H1 (cell line): Measurements from ENCODE around the gene CPSF4L. TPM values are rescaled to one million over a fixed set of nuclear protein-coding genes. Genes with fewer than 3 reads are reported as not detected.
A peak's percentile ranks its signal among the peaks of the same experiment; 100 is the strongest.

Source experiments
- CTCF ChIA-PET: fragments of 300-600 bp; sonication (Branson Sonifier 250); formaldehyde crosslinking; loops from one replicate; lab custom pipeline; 2021; ENCODE audit not compliant: partially characterized antibody; lab: Charles Lee
- POLR2A ChIA-PET: fragments of 300-600 bp; sonication (Branson Sonifier 250); formaldehyde crosslinking; loops from one replicate; lab custom pipeline; 2021; ENCODE audit warnings: inconsistent platforms; ENCODE audit not compliant: partially characterized antibody; lab: Charles Lee
- DNase-seq, 2 experiments: peaks; one replicate each; pipeline versions ENCODE4 v3.0.0 to v3.0.0-alpha.2; 2010 to 2022; ENCODE audit warnings: low spot score in 2 of 2, low read depth in 1 of 2, mixed read lengths in 1 of 2
- FAIRE-seq: peaks from 2 replicates; lab custom pipeline; 2011; peaks lifted over from hg19 to GRCh38; lab: Jason Lieb, UNC
- H2AFZ ChIP-seq: 2 replicates; pipeline ENCODE4 v1.8.1; 2012; ENCODE audit warnings: low read length, inconsistent platforms
- H2AK5ac ChIP-seq: 2 replicates; pipeline ENCODE4 v1.6.1; 2013; ENCODE audit warnings: low read depth, low read length
- H2BK120ac ChIP-seq: replicated peaks from 2 replicates; pipeline ENCODE3; 2013; ENCODE audit warnings: low read depth, low read length, inconsistent platforms
- H2BK12ac ChIP-seq: 2 replicates; pipeline ENCODE4 v1.6.1; 2013; ENCODE audit warnings: low read depth, low read length
- H2BK15ac ChIP-seq: 2 replicates; pipeline ENCODE4 v1.6.1; 2013; ENCODE audit warnings: low read length
- H2BK20ac ChIP-seq: 2 replicates; pipeline ENCODE4 v1.6.1; 2013; ENCODE audit warnings: low read length
- H2BK5ac ChIP-seq: 2 replicates; pipeline ENCODE4 v1.6.1; 2013; ENCODE audit warnings: low read depth, low read length
- H3K14ac ChIP-seq: 2 replicates; pipeline ENCODE4 v1.6.1; 2013; ENCODE audit warnings: inconsistent platforms; ENCODE audit not compliant: insufficient read length
- H3K18ac ChIP-seq: 2 replicates; pipeline ENCODE4 v1.6.1; 2013; ENCODE audit warnings: low read length; ENCODE audit errors: extremely low read depth
- H3K23ac ChIP-seq: 2 replicates; pipeline ENCODE4 v1.6.1; 2013; ENCODE audit warnings: inconsistent platforms; ENCODE audit not compliant: insufficient read length
- H3K23me2 ChIP-seq: 2 replicates; pipeline ENCODE4 v1.6.1; 2013; ENCODE audit warnings: low read depth, low read length
- H3K27ac ChIP-seq: 2 replicates; pipeline ENCODE4 v1.6.1; 2011; ENCODE audit warnings: low read depth, low read length, inconsistent platforms
- H3K27me3 ChIP-seq, 4 experiments: replicated peaks in 1 of 4; 1 replicate in 1 of 4; 2 replicates in 3 of 4; pipeline versions ENCODE4 v1.6.1 to v1.8.1; 2011 to 2013; ENCODE audit warnings: low read length in 3 of 4, mild to moderate bottlenecking in 3 of 4, inconsistent platforms in 2 of 4, mixed read lengths in 2 of 4, moderate library complexity in 1 of 4; ENCODE audit not compliant: control insufficient read depth in 3 of 4, insufficient read depth in 3 of 4; ENCODE audit errors: extremely low read depth in 1 of 4
- H3K36me3 ChIP-seq, 4 experiments: 2 replicates each; pipeline versions ENCODE4 v1.6.1 to v1.8.1; 2011 to 2013; ENCODE audit warnings: mild to moderate bottlenecking in 4 of 4, low read length in 3 of 4, moderate library complexity in 2 of 4, control low read depth in 1 of 4, inconsistent platforms in 1 of 4; ENCODE audit not compliant: insufficient read depth in 4 of 4, control insufficient read depth in 2 of 4
- H3K4ac ChIP-seq: replicated peaks from 2 replicates; pipeline ENCODE3; 2013; ENCODE audit warnings: low read length, low read depth, mixed read lengths, inconsistent platforms; ENCODE audit not compliant: insufficient read length
- H3K4me1 ChIP-seq, 4 experiments: replicated peaks in 1 of 4; 1 replicate in 1 of 4; 2 replicates in 3 of 4; pipeline versions ENCODE4 v1.6.1 to v1.8.1; 2011 to 2013; ENCODE audit warnings: low read length in 3 of 4, inconsistent platforms in 2 of 4, mixed read lengths in 1 of 4; ENCODE audit not compliant: insufficient read depth in 4 of 4, control insufficient read depth in 3 of 4
- H3K4me2 ChIP-seq, 2 experiments: 2 replicates each; pipeline versions ENCODE4 v1.6.1 to v1.8.1; 2011 to 2013; ENCODE audit warnings: low read depth in 2 of 2, low read length in 2 of 2, control low read depth in 1 of 2, inconsistent platforms in 1 of 2, mild to moderate bottlenecking in 1 of 2; ENCODE audit not compliant: insufficient read depth in 1 of 2
- H3K4me3 ChIP-seq, 4 experiments: fragments of 200-600, 300-600 bp in 1 of 4; sonication (generic), shearing (Covaris generic), sonication (Bioruptor Twin) in 1 of 4; 2 replicates each; pipeline versions ENCODE4 v1.5.1 to v1.8.1; 2011 to 2016; ENCODE audit warnings: low read length in 4 of 4, low read depth in 3 of 4, control low read depth in 2 of 4, inconsistent platforms in 2 of 4, mild to moderate bottlenecking in 2 of 4, mixed read lengths in 1 of 4, moderate library complexity in 1 of 4; ENCODE audit not compliant: insufficient read depth in 2 of 4; ENCODE audit errors: extremely low read depth in 1 of 4
- H3K56ac ChIP-seq: replicated peaks from 2 replicates; pipeline ENCODE3; 2013; ENCODE audit warnings: low read depth, mild to moderate bottlenecking, mixed read lengths, low read length, inconsistent platforms; ENCODE audit not compliant: insufficient read length
- H3K79me1 ChIP-seq: 2 replicates; pipeline ENCODE4 v1.6.1; 2013; ENCODE audit warnings: low read depth, low read length, control low read depth
- H3K79me2 ChIP-seq, 2 experiments: 2 replicates each; pipeline versions ENCODE4 v1.6.1 to v1.8.1; 2012 to 2013; ENCODE audit warnings: low read length in 2 of 2, mild to moderate bottlenecking in 2 of 2, inconsistent platforms in 1 of 2; ENCODE audit not compliant: insufficient read depth in 2 of 2, control insufficient read depth in 1 of 2
- H3K9ac ChIP-seq, 4 experiments: replicated peaks in 1 of 4; 1 replicate in 1 of 4; 2 replicates in 3 of 4; pipeline versions ENCODE4 v1.6.1 to v1.8.1; 2011 to 2013; ENCODE audit warnings: low read depth in 3 of 4, low read length in 3 of 4, control low read depth in 2 of 4, mild to moderate bottlenecking in 2 of 4, moderate library complexity in 2 of 4, inconsistent platforms in 1 of 4; ENCODE audit errors: extremely low read depth in 1 of 4
- H3K9me3 ChIP-seq, 2 experiments: 2 replicates each; pipeline versions ENCODE4 v1.6.1 to v1.8.1; 2012 to 2013; ENCODE audit warnings: mild to moderate bottlenecking in 2 of 2, moderate library complexity in 2 of 2, control low read depth in 1 of 2, inconsistent platforms in 1 of 2, low read depth in 1 of 2, low read length in 1 of 2, mixed read lengths in 1 of 2; ENCODE audit not compliant: insufficient read depth in 2 of 2
- H4K20me1 ChIP-seq, 2 experiments: replicated peaks in 1 of 2; 2 replicates each; pipeline versions ENCODE3 to v1.8.1; 2011 to 2013; ENCODE audit warnings: inconsistent platforms in 2 of 2, low read length in 2 of 2, mild to moderate bottlenecking in 1 of 2; ENCODE audit not compliant: insufficient read depth in 2 of 2, control insufficient read depth in 1 of 2
- H4K5ac ChIP-seq: 2 replicates; pipeline ENCODE4 v1.6.1; 2013; ENCODE audit warnings: low read length, low read depth, mixed read lengths, inconsistent platforms; ENCODE audit not compliant: insufficient read length
- H4K8ac ChIP-seq: 2 replicates; pipeline ENCODE4 v1.8.0; 2013; ENCODE audit warnings: mild to moderate bottlenecking, moderate library complexity, low read length, inconsistent platforms; ENCODE audit not compliant: insufficient read depth; ENCODE audit errors: extremely low read depth
- H4K91ac ChIP-seq: replicated peaks from 2 replicates; pipeline ENCODE3; 2013; ENCODE audit warnings: low read length, mixed read lengths, inconsistent platforms; ENCODE audit not compliant: insufficient read length
- CBX8 ChIP-seq: fragments of 300-800, 300-1000 bp; sonication (generic); IDR thresholded peaks from 2 replicates; pipeline ENCODE4 v1.7.1; 2016; ENCODE audit warnings: low read depth, low read length, borderline replicate concordance
- CREB1 ChIP-seq: IDR thresholded peaks from 2 replicates; pipeline ENCODE4 v1.6.1; 2012; ENCODE audit warnings: inconsistent platforms
- EGR1 ChIP-seq: IDR thresholded peaks from 2 replicates; pipeline ENCODE4 v1.6.1; 2011; ENCODE audit warnings: low read depth, low read length, borderline replicate concordance
- EP300 ChIP-seq, 2 experiments: IDR thresholded peaks; 1 replicate in 1 of 2; 2 replicates in 1 of 2; pipeline ENCODE4 v1.6.1; 2011 to 2012; ENCODE audit warnings: low read depth in 2 of 2, low read length in 2 of 2, mild to moderate bottlenecking in 2 of 2, borderline replicate concordance in 1 of 2, inconsistent platforms in 1 of 2, moderate library complexity in 1 of 2
- HDAC2 ChIP-seq, 2 experiments: fragments of 300-600 bp in 1 of 2; sonication (generic) in 1 of 2; IDR thresholded peaks; 2 replicates each; pipeline ENCODE4 v1.6.1; 2011 to 2012; ENCODE audit warnings: low read depth in 2 of 2, low read length in 2 of 2, mild to moderate bottlenecking in 2 of 2, moderate library complexity in 2 of 2, borderline replicate concordance in 1 of 2, inconsistent platforms in 1 of 2
- KDM5A ChIP-seq: fragments of 200-600 bp; IDR thresholded peaks from 2 replicates; pipeline ENCODE4 v1.7.1; 2012; ENCODE audit warnings: mild to moderate bottlenecking, low read length, inconsistent platforms, mixed read lengths
- POU5F1 ChIP-seq: IDR thresholded peaks from 2 replicates; pipeline ENCODE4 v1.6.1; 2011; ENCODE audit warnings: low read depth, mild to moderate bottlenecking, low read length, moderate library complexity
- RBBP5 ChIP-seq: IDR thresholded peaks from 2 replicates; pipeline ENCODE4 v1.7.1; 2012; ENCODE audit warnings: low read depth, mild to moderate bottlenecking, inconsistent platforms, low read length, moderate library complexity, borderline replicate concordance
- RXRA ChIP-seq: IDR thresholded peaks from 2 replicates; pipeline ENCODE4 v1.6.1; 2011; ENCODE audit warnings: low read depth, mild to moderate bottlenecking, low read length, moderate library complexity; ENCODE audit not compliant: insufficient read depth
- SIRT6 ChIP-seq: IDR thresholded peaks from one replicate; pipeline ENCODE4 v1.7.1; 2012; ENCODE audit warnings: low read length, inconsistent platforms
- SRF ChIP-seq: IDR thresholded peaks from 2 replicates; pipeline ENCODE4 v1.6.1; 2011; ENCODE audit warnings: mild to moderate bottlenecking, low read depth, low read length, moderate library complexity
- WGBS, 2 experiments: shearing (Covaris generic) in 1 of 2; methylation state at CpG; one replicate each; pipeline versions ENCODE4 v1.1.6 to v1.1.7; 2013 to 2015; ENCODE audit warnings: low lambda C conversion rate in 2 of 2, mixed read lengths in 2 of 2, inconsistent platforms in 1 of 2, low coverage in 1 of 2, missing lambda C conversion rate in 1 of 2; ENCODE audit not compliant: insufficient replicate concordance in 2 of 2, insufficient coverage in 1 of 2, insufficient read length in 1 of 2; ENCODE audit errors: extremely low coverage in 1 of 2, missing lambda C conversion rate in 1 of 2; 5-methylcytosine and 5-hydroxymethylcytosine counted together
- polyA plus RNA-seq, 7 experiments: library from polyadenylated mRNA; depleted of rRNA in 3 of 7; stranded (reverse) in 5 of 7; unstranded in 2 of 7; fragments of >200 nt in 5 of 7; fragments of 200-250 nt in 2 of 7; gene quantifications; 1 replicate in 5 of 7; 2 replicates in 1 of 7; 4 replicates in 1 of 7; pipeline versions ENCODE4 v1.2.1 to v1.2.3, GENCODE V29; 2011 to 2013; ENCODE audit warnings: missing spikeins in 2 of 7, mixed read lengths in 2 of 7
- total RNA-seq: library from RNA; stranded (reverse); fragmentation: NEBNext Ultra II Directional; extraction: Animal tissue kit (Norgen Biotek cat#: 25700); gene quantifications from 2 replicates; pipeline ENCODE4 v1.2.1, GENCODE V29; 2021

CPSF4L gene
- total and polyA plus RNA-seq, 2 of the 8 experiments (the other 6 are each of a cell fraction or from before 2014, with no cell fraction given), result not detected

DNA sequence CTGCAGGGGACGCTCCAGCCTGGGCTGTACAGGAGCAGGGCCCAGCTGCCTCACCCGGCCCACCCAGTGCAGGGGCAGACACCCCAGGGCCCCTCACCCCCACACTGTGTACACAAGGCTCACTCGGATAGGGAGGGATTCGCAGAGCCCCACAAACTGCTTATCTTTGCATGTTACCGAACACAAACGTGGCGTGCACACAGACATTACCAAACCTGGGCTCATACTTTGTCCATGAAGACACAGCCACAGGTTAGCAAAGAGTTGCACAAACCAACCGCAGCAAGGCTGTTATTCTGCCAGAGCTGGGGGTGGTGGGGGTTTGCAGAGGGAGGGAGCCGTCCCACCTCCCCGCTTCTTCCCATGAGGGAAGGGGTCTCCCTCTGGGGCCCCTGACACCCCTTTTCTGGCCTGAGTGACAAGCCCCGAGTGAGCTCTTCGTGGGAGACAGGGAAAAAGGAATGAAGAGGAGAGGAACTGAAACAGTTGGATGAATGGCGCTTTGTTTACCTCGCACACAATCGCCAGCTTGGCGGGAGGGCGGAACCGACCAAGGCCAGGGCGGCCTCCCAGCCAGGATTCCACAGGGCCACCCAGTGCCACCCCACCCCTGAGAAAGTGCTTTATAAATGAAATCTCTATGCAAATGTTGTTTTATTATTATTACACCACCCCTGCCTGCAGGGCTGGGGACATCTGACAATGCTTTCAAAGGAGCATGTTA, 434 bp upstream of the CPSF4L start:
- Histone ChIP-seq H3K4me3 (peak overlapping the region in 1 of 4 experiments; percentile 25; a peak in 1 of 8 replicates), H3K4ac (peak overlapping the region; percentile 74), H3K18ac (peak overlapping the region; percentile 40; the same call in 1 of the 2 replicates), H2BK12ac (peak overlapping the region; percentile 63), H3K56ac (no peak overlapping the region), H2BK15ac (no peak overlapping the region), H3K23me2 (no peaks in the 10 kb centered on the region; the same call in 1 of the 2 replicates), H3K14ac (no peak overlapping the region), H2BK20ac (no peak overlapping the region), H2AK5ac (0 out of 2 replicates have a peak overlapping the region, but pooled peaks have one; percentile 80), H4K20me1 (no peaks in the 10 kb centered on the region), H3K27ac (0 out of 2 replicates have a peak overlapping the region, but pooled peaks have one; percentile 3), H2BK120ac (no peak overlapping the region), H2AFZ (no peak overlapping the region; the same call in 1 of the 2 replicates), H2BK5ac (no peak overlapping the region; the same call in 1 of the 2 replicates), H3K9ac (no peak overlapping the region), H3K79me1 (no peaks in the 10 kb centered on the region), H4K91ac (peak overlapping the region; percentile 89), H3K23ac (no peak overlapping the region), H4K8ac (no peak overlapping the region; the same call in 1 of the 2 replicates), H3K36me3 (no peaks in the 10 kb centered on the region), H3K9me3 (no peaks in the 10 kb centered on the region), H3K79me2 (no peaks in the 10 kb centered on the region), H3K27me3 (peaks cover 0 to 10% (median 4%) of the 10 kb centered on the region in 4 experiments; a peak in 4 of 7 replicates), H3K4me1 (peaks cover 5 to 18% (median 11%) of the 10 kb centered on the region in 4 experiments), H4K5ac (no peak overlapping the region), H3K4me2 (peak overlapping the region; percentile 47 to 63)
- CTCF ChIA-PET, result interaction anchor here (0.6 to 19.7 kb wide), 13 partner anchors 9 to 1182 kb away, joined by 3 to 439 read pairs (median 4); partner anchors contain the start of gene CDC42EP4
- FAIRE-seq (no peak), DNase-seq (peak; percentile 19 to 63)
- WGBS, 2 experiments, result 42% methylated on average over 17 of the region's 19 CpGs; no CpG with 5 or more reads in 1 of the 2 experiments
- POLR2A ChIA-PET, result interaction anchor here (0.8 to 1.1 kb wide), 5 partner anchors 14 to 118 kb away, joined by 3 to 4 read pairs (median 4); no protein-coding TSS in a partner anchor
- TF ChIP-seq HDAC2 (IDR thresholded peaks at IDR 0.05; ENCODE audit: borderline replicate concordance in 1 of 2, low read depth in 2 of 2, low read length in 2 of 2), result 0 out of 4 replicates have a peak, but pooled peaks of 1 of the 2 experiments have one; percentile 25
- 0 out of 3 replicates have a peak, but pooled peaks of 1 of the 2 experiments have one; percentile 26 for TF ChIP-seq EP300 (IDR thresholded peaks at IDR 0.05; ENCODE audit: borderline replicate concordance in 1 of 2, low read depth in 2 of 2, low read length in 2 of 2)
- no peak for TF ChIP-seq CBX8
- TF ChIP-seq POU5F1, result no peak
- TF ChIP-seq SRF, result no peak
- 0 out of 2 replicates have a peak, but pooled peaks have one; percentile 36 for TF ChIP-seq RBBP5
- no peak for TF ChIP-seq KDM5A
- TF ChIP-seq EGR1, result no peak
- no peak for TF ChIP-seq RXRA
- no peak for TF ChIP-seq SIRT6
- TF ChIP-seq CREB1, result no peak
